ENCODE data around the gene SPDEF.

SPDEF gene

DNA sequence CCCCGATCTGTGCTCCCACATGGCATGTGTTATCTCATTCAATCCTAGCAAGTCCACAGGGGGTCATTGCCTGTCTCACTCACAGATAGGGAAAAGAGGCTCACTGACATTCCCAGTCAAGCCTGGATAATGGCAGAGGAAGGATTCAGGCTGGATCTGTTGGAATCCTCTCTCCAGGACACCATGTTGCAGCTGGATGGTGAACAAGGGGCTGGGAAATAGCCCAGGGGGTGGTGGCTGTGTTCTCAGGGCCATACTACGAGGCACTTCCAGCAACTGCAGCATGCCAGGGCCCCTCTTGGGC is 5.0 kb upstream of the SPDEF start:
- DNase-seq = no peak

DNA sequence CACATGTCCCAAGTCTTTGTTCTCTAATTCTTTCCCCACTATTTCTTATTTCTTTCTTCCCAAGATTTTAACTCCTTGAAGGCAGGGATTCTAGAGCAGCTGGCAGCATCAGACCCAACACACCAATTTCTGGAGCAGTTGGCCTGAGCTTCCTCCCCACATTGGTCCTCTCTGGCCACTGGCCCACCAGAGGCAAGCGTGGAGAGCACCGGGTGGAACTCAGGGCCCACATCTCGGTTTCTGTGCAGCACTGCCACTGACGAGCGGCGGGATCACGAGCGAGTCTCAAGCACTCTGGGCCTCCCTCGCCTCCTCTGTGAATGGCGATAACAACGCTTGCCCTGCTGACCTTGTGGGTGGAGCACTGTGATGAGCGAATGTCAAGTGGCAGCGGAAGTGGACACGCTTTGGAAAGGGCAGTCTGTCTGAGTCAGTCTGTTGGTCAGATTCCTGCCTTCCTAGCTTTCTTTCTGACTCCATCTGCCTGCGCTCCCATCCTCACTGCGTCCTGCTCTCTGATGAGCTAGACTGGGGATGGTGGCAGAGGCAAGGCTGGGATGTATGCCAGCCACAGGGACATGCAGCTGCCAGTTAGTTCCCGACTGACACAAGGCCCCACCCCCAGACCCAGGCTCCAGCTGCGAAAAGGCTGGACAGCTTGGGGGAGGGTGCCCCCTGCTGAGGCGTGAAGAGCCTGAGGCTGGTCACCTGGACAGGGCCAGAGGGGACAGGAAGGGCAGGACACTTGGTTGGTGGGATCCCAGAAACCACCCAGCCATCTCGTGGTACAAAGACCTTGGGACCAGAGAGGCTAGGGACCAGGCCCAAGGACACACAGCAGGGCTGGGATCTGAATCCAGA is 4.5 kb upstream of the SPDEF start:
- no peak for DNase-seq

DNA sequence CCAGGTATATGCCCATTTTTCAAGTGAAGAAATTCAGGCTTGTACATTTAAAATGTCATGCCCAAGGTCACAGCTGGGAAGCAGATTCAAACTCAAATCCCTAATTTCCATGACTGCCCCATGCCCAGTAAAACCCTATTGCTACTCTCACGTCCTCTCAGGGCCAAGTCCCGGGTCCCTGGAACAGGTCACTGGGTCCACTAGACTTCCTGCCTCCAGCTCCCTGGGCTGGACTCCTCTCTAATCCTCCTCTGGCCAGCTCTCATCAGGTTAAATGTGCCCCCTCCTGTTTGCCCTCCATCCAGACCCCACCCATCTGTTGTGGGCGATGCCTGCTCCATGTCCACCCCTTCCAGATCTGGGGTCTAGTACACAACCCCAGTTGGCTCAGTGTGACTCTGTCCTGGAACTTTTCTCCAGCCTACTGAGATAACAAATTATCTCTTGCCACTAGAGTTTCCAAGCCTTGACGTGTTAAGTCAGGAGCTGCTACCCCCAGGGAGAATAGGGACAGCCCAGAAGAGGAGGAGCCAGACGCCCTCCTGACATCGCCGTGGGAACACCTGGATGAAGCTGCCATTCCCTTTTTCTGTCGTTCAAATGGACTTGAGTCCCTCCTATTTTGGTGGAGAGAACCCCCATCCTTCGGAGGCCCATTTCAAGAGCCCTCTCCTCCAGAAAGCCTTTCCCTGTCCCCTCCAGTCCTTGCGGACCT is 3.7 kb upstream of the SPDEF start:
- DNase-seq = no peak

DNA sequence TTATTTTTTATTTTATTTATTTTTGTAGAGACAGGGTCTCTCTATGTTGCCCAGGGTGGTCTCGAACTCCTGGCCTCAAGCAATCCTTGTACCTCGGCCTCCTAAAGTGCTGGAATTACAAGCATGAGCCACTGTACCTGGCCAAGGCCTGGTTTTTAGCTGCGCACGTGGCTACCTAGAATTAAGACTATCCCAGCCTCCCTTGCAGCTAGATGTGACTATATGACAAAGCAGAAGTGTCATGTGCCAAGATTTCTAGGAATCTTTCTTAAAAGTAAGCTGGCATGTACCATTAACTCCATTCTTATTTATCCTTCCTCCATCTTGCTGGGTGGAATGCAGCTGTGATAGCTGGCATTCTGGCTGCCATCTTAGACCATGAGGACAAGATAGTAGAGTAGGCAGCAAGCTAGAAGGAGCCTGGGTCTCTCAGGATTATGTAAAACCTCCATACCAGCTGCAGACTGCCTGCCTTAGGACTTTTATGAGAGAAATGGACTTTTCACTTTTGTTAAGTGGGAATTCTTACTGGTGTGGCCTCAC is 2.1 kb upstream of the SPDEF start:
- no peak for DNase-seq

DNA sequence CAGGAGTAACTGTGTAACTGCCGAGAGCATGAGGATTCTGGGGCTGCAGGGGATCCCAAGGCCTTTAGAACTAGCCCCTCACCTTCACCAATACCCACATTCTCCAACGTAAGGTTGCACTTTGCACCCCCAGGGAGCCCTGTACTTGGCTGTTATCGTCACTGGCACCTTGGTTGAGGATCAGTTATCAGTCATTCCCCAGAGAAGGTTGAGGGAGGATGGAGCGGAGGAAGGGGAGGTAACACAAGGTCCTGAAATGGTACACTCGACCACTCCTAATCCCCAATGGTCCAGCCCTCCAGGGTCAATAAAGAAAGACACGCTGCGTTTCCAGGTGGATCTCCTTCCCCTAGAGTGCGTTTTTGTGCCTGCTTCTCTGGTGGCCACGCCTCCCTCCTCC is 1.1 kb upstream of the SPDEF start:
- DNase-seq = no peak

DNA sequence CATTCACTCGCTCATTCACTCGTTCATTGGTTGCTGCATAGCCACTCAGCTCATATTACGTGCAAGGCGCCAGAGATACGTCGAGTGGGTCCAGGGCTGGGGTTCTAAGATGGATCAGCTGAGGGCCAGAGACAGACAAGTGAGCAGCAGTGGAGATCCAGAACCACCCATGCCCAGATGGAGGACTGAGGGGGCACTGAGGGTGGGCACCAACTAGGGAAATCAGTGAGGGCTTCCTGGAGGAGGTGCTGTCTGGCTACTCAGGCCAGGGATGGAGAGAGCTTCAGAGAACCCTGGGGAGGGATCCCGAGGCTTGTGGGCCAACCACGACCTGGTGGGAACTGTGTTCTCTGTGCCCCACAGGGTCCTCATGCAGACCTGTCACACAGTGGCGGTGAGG is 364 bp upstream of the SPDEF start:
- DNase-seq = no peak

DNA sequence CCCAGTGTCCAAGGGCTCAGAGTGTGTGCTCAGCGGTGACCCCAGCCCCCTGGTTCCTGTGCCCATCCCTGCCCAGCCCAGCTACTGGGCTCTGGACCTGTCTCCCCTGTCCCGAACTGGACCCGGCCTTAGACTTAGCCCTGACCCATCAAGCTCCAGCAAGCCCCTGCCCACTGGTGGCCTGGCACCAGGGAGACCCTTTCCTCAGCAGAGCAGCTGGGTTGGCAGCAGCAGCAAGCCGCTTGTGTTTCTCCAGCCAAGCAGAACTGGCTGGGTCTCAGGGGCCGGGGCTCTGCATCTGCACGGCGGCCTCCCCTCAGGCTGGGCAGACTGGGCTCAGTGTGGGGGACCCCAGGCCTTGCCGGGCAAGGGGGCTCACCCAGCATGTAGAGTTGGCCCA is 801 bp downstream of the SPDEF start:
- DNase-seq = no peak

DNA sequence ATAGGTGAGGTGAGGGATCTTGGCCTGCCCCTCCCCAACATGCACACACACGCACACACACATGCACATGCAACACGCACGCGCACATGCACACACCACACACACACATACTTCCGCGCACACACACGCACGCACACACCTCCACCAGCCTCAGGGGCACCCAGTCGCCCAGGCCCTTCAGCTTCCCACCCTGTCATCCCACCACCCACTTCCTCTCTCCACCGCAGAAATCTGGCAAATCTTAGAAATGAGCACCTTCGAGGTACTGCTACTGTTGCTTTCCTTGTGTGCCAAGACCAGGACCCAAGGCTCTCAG is 1.2 kb downstream of the SPDEF start:
- no peak for DNase-seq

DNA sequence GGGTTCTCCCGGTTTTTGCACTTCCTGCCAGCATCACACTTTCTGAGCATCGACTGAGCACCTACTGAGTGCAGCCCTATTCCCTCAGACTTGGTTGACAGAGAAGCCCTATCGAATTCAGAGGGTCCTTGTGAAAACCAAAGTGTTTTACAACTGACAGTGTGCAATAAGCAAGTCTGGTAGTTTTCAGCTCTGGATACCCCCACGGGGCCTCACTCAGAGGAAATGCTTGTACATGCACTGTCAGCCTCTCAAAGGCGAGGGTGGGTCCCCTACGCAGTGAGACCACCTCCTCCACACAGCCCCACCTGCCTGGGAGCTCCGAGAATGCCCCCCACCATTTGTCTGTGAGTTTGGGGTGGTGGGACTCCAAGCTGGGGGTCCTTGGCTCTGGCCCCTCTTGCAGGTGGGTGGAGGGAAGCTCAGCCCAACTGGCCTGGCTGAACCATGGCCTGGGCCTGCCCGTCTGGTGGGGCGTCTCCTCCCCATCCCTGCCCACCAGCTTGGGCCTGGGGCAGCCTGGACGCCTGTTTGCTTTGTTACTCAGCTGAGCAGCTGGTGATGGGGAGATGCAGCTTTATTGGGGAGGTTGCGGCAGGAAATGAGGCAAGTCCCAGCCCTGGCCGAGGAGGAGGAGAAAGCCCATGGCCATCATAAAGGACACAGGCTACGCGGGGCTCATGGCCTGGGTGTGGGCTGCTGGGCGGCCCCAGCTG is 1.7 kb downstream of the SPDEF start:
- DNase-seq = no peak

DNA sequence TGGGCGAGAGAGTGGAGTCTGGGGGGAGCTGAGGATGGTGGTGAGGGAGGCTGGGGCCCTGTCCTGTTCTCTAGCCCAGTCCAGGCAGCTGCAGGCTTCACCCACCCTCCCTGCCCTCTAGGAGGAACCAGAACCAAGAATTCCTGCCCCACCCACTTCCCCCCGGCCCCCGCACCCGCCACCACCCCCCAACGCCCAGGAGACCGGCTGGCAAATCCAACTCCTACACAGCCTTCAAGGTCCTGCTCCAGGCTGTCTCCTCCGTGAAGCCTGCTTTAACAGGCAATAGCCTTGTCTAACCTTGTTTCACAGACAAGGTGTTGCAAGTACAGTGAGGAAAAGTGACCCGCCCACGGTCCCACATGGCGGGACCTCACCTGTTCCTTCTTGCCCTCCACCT is 2.4 kb downstream of the SPDEF start:
- no peak for DNase-seq

DNA sequence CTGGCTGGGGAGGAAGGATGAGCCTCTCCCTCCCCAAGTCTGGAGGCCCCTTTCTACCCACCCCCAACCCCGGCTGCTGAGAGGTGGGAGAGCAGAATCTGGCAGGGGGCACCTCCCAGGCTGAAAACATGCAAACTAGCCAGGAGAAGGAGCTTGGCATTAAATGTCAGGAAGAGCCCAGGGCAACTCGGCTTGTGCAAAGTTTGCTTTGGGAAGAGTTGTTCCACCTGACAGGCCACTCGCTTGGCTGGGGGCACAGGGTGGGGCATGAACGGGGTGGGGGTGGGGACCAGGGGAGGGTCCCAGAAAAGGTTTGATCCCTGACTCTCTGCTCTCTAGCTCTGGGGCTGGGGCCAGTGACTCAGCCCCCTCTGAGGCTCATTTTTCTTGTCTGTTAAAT is 3.0 kb downstream of the SPDEF start:
- no peak for DNase-seq

DNA sequence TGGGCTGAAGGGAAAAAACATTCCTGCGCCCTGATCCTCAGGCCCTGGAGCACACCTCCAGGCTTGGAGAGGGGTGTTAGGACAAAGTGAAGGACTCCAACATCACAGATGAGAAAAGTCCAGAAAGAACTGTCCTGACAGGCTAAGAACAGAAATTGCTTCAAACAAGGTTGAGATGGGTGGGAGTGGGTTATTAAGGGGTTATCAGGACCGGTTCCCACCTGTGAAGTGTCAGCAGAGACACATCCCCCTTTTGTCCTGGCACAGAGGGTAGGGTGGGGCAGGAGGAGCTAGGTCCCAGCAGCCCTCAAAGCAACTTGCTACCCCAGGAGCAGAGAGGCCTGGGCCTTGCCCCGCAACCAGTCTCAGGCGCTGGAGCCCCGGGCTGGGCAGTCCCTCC is 3.5 kb downstream of the SPDEF start:
- DNase-seq = no peak

DNA sequence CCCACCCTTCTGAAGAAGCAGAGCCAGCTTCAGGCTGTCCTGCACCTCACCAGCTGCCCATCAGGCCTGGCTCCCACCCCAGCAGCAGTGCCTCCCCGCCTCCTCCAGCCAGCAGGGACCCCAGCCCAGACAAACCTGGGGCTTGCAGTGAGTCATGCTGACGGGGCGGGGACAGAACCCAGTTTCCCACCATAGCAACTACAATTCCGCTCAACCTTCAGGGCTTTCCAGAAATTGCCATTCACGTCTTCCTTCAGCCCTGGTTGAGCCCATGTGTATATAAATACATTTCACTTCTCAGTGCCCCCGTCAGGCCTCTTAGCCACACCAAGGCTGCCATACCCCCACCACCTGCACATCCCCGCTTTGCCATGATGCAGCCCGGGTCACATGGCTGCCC is 4.4 kb downstream of the SPDEF start:
- DNase-seq = no peak

DNA sequence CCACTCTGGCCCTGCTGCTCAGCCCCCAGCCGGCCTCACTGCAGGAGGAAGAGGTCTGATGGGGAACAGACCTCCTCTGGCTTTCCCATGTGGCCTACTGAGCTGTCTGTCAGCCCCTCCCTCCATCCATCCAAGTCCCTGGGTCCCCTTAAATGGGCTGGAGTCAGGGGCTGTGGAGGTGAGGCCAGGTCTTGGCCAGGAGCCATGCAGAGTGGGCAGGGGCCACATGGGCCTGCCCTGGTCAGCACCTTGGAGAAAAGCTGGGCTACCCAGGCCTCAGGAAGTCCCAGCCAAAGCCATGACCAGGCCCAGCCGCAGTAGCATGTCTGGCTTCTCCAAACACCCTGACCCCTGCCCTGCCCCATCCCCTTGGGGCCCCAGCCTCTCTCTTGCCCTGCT is 6.3 kb downstream of the SPDEF start:
- DNase-seq = no peak

DNA sequence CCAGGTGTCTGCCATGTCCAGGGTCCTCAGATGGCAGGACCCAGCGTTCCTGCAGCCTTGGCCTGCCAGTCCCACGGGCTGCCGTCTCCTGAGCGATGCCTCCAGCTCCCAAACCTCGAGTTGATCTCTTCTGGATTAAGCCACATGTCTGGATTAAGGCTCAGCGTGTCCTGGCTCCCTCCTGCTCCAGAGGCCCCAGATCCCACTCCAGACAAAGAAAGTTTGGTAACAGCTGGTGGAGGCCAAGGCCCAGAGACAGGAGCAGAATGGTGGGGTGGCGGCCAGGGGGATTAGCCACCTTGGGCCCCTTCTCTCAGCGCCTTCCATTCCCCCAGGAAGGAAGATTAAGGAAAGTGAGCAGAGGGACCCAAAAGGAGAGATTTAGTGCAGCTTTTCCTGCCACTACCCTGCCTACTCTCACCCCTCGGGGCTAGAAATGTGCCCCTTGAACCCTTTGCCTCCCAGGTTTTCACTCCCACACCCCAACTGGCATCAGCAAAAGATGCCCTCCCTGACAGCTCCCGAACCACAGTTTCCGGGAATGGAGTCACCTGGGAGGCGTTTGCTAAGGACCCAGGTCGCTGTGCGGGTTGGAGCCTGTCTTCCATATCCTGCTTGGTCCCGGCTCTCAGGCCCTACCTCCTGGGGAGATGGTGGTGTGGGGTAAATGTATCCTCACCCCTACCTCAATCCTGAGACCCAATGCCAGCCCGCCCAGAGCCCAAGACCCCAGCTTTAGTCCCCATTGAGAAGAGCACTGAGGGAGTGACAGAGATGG is 6.9 kb downstream of the SPDEF start:
- no peak for DNase-seq

DNA sequence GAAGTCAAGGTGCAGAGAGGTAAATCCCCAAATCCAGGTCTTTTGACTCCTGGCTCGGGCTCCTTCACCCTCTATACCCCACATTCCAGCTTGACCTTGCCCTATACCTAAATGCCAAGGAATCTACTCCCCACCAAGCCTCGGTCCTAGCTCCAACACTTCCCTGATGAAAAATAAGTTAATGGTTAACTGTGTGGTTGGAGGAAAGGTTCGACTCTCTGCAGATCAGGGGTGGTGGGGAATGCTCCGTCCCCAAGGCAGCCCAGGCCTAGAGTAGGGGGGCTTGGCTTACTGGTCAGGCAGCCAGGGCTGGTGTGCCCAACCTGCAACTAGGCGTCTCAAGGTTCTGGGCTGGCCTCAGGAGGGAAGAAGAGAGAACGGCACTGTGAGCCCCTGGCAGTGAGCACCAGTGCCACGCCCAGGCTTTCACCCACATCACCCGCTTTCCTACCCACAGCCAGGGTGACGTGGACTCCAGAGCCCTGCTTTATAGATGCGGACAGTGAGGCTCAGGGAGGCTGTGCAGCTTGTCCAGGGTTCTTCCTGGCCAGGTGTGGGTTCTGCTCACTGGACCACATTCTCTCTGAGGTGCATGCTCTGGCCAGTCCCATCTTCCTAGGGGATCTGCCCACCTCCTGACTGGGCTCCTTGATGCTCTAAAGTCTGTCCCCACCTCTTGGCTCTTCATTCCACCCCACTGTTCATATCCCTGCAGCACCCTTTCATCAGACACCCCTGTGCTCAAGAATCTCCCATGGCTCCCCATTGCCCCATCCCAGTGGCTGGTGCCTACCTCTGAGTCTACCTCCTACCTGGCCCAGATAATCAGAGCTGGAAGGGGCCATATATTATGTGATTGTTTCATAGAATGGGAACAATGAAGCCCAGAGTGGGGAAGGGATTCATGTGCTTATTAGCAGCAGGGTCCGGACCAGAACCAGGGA is 8.2 kb downstream of the SPDEF start:
- DNase-seq = no peak

DNA sequence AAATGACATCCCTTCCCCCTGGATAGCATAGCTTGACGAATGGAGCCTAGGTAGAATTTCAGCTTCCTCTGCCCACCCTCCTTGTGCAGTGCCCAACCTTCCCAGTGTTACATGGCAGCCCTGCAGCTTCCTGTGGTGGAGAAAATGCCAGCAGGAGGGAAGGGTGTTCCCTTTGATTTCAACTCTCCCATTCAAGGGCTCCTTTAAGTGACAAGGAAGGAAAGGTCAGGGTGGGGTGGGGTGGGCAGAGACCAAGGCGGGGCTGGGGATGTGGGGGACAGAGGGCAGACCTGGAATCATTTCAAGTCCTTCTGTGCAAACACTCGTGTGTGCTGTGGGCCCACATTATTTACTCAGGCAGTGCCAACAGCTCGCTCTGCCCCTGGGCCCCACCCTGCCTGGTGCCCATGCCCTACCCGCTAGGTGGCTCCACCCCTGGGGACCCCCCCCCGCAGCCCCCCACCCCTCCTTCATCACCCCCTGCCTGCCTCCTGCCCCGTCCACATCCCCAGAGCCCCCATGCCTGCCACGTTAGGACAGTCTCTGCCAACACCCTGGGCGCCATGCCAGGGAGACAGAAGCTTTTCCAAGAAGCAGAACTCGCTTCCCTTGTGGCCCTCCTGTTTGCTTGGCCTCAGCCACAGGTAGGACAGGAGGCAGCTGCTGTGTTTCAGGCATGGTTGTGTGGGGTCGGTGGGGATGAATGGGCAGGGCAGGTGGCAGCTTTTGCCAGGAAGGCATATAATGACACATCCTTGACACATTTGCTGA is 9.4 kb downstream of the SPDEF start:
- DNase-seq = no peak

DNA sequence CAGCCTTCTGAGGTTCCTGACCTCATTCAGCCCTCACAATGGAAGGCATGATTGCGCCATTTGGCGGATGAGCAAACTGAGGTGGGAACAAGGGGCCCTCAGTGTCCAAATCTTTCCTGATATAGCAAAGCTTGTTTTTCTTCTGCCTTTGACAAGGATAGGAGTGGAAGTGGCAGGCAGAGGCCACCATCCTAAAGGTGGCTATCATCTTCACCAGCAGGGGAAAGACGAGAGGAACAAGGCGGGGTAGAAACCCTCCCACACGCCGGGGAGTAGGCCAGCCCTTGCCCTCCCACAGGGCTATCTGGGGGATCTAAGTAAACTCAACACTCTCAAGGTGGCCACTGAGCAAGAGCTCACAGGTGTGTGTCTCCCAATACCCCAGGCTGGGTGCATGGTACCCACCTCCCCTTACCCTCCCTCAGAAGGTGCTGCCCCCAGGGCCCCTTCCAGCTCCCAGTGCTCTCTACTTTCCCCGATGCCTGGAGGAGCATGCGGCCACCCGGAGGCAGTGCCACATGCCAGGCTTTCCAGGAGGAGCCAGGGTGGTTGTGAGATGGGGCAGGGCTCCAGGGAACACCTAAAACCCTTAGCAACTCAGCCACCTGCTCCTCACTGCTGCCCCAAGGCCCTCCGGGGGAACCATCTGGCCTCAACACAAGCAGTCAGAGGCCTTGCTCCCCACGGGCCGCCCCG is 11.2 kb downstream of the SPDEF start:
- no peak for DNase-seq

DNA sequence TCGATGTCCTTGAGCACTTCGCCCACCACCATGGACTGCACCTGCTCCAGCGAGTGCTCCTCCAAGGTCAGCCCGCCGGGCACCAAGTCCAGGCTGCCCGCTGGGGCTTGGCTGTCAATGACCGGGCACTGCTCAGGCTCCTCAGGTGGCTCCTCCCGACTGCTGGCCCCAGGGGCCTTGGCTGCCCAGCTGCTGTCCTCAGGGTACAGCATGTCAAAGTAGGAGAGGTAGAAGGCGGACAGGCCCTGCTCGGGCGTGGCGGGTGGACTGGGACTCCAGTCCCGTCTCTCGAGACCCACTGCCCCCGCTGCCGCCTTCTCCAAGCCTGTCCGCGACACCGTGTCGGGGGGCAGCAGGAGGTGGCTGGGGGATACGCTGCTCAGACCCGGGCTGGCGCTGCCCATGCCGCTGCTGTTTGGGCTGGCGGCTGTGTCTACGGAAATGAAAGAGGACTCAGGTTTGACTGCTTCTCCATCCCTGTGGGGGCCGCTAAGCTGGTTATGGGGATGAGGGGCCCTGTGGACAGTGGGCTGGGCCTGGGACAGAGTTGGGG is 12.0 kb downstream of the SPDEF start:
- no peak for DNase-seq

DNA sequence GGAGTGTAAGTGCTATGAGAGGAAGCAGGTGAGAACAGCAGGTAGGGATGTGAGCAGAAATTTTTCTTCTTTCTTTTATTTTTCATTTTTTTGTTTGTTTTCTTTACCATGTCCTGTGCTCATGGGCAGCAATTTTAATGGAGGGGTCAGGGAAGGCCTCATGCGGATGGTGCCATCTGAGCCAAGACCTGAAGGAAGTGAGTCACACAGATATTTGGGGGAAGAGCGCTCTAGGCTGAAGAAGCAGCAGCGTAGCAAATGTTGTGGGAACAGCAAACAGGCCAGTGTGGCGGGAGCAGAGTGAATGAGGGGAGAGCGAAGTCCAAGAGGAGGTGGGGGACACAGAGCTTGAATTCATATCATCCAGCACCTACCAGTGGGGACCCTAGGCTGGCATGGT is 12.7 kb downstream of the SPDEF start:
- DNase-seq = no peak

Measured in amniotic stem cell (primary cell).